HEK293 (cell line): ENCODE results near the gene ASPSCR1.

Source experiments
- CTCF ChIP-seq: fragments of 450-650 bp; formaldehyde crosslinking; IDR thresholded peaks from 2 replicates; pipeline ENCODE4 v1.5.1; 2016; ENCODE audit warnings: missing biosample characterization, missing genetic modification characterization
- ZBTB7A ChIP-seq: fragments of 450-650 bp; formaldehyde crosslinking; IDR thresholded peaks from 2 replicates; pipeline ENCODE4 v1.5.1; 2016; ENCODE audit warnings: low read depth, missing biosample characterization, missing genetic modification characterization
- ZNF596 ChIP-seq: fragments of 450-650 bp; IDR thresholded peaks from 2 replicates; pipeline ENCODE4 v1.5.0; 2018; ENCODE audit warnings: missing biosample characterization, mild to moderate bottlenecking, missing genetic modification characterization, moderate library complexity
- ZNF677 ChIP-seq: fragments of 450-650 bp; IDR thresholded peaks from 2 replicates; pipeline ENCODE4 v1.5.0; 2018; ENCODE audit warnings: missing biosample characterization, mild to moderate bottlenecking, missing genetic modification characterization, moderate library complexity

- TF ChIP-seq ZNF677 (tag by site-specific recombination) (no peak), CTCF (tag by site-specific recombination) (no peak), ZNF596 (tag by site-specific recombination) (no peak), ZBTB7A (no peak)
These were observed 30.2 kb downstream of the ASPSCR1 start for GRCh38 chr17:82007495-82008257.
